ENCODE results near the gene XXYLT1. TPM values are rescaled to one million over a fixed set of nuclear protein-coding genes. Genes with fewer than 3 reads are reported as not detected.

XXYLT1 gene
- total RNA-seq, 4 donors from 2014 or later, result 14.1 to 23.7 (median 15.4) TPM

DNA sequence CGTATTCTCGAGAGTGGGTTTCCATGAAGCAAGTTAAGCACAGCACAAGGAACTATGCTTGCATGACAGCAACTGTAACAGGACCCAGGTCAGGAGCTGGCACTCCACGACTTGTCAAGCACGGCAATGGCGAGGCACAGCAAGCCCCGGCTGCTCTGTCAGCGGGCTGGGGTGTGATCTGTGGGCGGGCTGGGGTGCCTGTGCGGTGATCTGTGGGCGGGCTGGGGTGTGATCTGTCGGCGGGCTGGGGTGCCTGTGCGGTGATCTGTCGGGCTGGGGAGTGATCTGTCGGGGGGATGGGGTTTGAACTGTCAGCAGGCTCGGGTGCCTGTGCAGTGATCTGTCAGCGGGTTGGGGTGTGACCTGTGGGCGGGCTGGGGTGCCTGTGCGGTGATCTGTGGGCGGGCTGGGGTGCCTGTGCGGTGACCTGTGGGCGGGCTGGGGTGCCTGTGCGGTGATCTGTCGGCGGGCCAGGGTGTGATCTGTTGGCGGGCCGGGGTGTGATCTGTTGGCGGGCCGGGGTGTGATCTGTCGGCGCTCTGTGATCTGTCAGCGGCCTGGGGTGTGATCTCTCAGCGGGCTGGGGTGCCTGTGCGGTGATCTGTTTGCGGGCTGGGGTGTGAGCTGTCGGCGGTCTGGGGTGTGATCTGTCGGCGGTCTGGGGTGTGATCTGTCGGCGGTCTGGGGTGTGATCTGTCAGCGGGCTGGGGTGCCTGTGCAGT lies 205.7 kb downstream of the XXYLT1 start:
- Histone ChIP-seq H3K27me3 (no peaks in the 10 kb centered on the region), H3K9me3 (no peaks in the 10 kb centered on the region)
- DNase-seq, result no peak

DNA sequence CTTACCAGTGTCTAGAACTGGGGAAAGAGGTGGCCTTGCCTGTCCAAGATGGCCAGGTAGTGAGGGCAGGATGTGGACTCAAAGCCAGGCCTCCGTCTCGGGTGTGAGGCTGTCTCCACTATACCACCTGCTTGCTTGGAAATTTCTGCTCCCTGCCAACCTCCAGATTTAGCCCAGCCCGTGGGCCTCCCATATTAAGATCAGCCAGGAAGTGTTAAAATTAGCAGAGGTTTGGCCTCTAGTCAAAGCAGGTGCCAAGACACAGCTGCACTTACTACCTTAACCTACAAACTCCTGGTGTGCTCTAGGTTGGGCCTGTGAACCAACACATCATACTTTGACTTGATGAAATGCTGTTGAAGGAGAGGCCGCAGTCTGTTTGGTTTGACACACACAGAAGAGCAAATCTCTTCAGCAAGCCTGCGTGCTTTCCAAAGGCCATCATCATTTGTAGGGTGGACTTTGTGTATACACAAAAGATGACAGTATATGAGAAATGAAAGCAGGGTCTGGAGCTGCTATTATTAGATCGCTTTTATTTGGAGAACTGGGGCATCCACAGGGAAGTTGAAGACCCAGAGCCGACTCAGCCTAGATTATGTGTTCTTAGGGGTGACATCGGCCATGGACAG lies 206.5 kb downstream of the XXYLT1 start:
- H3K4me3 ChIP-seq, result no peak overlapping the region
- H3K27ac ChIP-seq, result peak overlapping the region in 3 of 4 donors; percentile 21 to 55 (median 32)
- no peak for TF ChIP-seq POLR2A (IDR thresholded peaks at IDR 0.05)
- TF ChIP-seq, protein P1, sequence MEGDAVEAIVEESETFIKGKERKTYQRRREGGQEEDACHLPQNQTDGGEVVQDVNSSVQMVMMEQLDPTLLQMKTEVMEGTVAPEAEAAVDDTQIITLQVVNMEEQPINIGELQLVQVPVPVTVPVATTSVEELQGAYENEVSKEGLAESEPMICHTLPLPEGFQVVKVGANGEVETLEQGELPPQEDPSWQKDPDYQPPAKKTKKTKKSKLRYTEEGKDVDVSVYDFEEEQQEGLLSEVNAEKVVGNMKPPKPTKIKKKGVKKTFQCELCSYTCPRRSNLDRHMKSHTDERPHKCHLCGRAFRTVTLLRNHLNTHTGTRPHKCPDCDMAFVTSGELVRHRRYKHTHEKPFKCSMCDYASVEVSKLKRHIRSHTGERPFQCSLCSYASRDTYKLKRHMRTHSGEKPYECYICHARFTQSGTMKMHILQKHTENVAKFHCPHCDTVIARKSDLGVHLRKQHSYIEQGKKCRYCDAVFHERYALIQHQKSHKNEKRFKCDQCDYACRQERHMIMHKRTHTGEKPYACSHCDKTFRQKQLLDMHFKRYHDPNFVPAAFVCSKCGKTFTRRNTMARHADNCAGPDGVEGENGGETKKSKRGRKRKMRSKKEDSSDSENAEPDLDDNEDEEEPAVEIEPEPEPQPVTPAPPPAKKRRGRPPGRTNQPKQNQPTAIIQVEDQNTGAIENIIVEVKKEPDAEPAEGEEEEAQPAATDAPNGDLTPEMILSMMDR (IDR thresholded peaks at IDR 0.05), result no peak
- DNase-seq, result no peak
- peaks cover 0 to 21% (median 3%) of the 10 kb centered on the region in 3 donors for H3K4me1 ChIP-seq
- H3K36me3 ChIP-seq, result peaks cover 0 to 10% (median 5%) of the 10 kb centered on the region in 3 donors
- no peaks in the 10 kb centered on the region for H3K9me3 ChIP-seq
- no peaks in the 10 kb centered on the region for H3K27me3 ChIP-seq
- 49 to 61% methylated on average over 7 to 8 of the region's 8 CpGs for WGBS, 2 donors
- intact Hi-C loops (cut with DNase I), result no loop called here

More for the DNA sequence above, 205.7 kb downstream of the XXYLT1 start:
- H3K4me1 ChIP-seq, result peaks cover 0 to 21% (median 3%) of the 10 kb centered on the region in 3 donors
- H3K4me3 ChIP-seq, result no peak overlapping the region
- TF ChIP-seq POLR2A (IDR thresholded peaks at IDR 0.05), result no peak
- TF ChIP-seq, protein P1 (IDR thresholded peaks at IDR 0.05), result no peak
- WGBS, 2 donors, result 52 to 57% methylated on average over 6 to 8 of the region's 42 CpGs
- intact Hi-C loops (cut with DNase I), result no loop called here
- H3K27ac ChIP-seq, result no peak overlapping the region
- peaks cover 0 to 18% (median 9%) of the 10 kb centered on the region in 3 donors for H3K36me3 ChIP-seq

DNA sequence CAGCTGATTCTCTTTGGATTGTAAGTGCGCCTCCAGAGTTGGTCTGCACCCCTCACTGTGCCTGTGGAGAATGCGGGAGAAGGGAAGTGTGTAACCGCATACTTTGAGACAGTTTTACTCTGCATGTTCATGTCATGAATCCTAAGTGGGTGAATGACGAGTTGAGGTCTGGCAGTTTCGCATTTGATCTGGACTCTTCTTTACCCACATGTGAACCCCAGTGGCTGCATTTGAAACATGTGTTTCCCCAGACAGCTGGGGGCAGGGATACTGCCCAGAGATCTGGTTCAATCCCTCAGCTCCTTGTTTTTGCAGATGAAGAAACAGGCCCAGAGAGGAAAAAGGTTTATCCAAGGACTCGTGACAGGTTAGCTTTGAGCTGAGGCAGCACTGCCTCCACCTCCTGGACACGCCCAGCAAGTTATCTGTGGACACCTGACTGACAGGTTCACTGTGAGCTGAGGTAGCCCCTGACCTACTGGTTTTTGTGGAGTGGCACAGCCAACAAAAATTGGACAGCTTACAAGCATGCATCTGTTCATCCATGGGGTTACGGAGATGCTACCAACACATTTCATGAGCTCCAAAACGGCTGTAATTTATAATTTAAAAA lies 207.3 kb downstream of the XXYLT1 start:
- H3K27me3 ChIP-seq, result no peaks in the 10 kb centered on the region
- no peak overlapping the region for H3K4me3 ChIP-seq
- H3K4me1 ChIP-seq, result peaks cover 0 to 21% (median 3%) of the 10 kb centered on the region in 3 donors
- intact Hi-C loops (cut with DNase I), result no loop called here
- TF ChIP-seq, protein P1 (IDR thresholded peaks at IDR 0.05), result peak in 1 of 6 experiments; percentile 14
- no peak for TF ChIP-seq POLR2A (IDR thresholded peaks at IDR 0.05)
- DNase-seq, result no peak
- peak overlapping the region in 2 of 4 donors; percentile 32 to 55 for H3K27ac ChIP-seq
- H3K9me3 ChIP-seq, result no peaks in the 10 kb centered on the region
- WGBS, 2 donors, result 80 to 92% methylated on average over 7 to 9 of the region's 9 CpGs
- peaks cover 0 to 3% (median under 1%) of the 10 kb centered on the region in 3 donors for H3K36me3 ChIP-seq

DNA sequence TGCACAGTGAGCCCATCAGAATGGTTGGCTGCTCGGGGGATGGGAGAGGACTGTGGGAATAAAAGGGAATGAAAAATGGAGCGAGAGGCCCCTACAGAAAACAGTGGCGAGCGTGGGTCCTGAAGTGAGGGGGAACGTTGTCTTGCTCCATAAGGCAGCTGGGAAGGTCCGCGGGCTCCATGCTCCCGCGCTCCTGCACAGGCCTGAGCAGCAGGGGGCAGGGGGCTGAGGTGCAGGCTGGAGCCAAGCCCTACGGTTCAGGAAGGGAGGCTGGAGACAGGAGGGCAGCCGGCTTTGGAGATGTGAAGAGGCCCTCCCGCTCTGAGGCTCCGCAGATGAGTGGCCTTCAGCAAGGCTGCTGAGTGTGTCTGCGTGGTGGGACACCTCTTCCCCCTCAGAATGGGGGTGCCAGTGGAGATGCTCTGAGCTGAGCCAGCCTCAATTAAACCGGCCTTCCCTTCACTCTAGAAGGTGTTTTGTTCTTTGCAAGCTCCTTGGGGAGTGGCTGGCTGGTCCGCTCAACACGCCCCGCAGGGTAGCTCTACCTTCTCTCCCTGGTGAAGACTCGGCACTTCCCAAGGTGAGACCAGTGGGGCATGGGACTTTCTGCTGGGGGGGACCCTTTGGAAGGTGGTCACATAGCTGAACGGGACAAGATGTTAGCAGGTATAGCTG lies 208.0 kb downstream of the XXYLT1 start:
- Histone ChIP-seq H3K4me1 (peaks cover 0 to 21% (median 3%) of the 10 kb centered on the region in 3 donors), H3K4me3 (no peak overlapping the region), H3K36me3 (no peaks in the 10 kb centered on the region), H3K27ac (no peak overlapping the region), H3K27me3 (no peaks in the 10 kb centered on the region), H3K9me3 (no peaks in the 10 kb centered on the region)
- TF ChIP-seq, protein P1 (IDR thresholded peaks at IDR 0.05), result no peak
- TF ChIP-seq POLR2A (IDR thresholded peaks at IDR 0.05), result no peak
- WGBS, 2 donors, result 89 to 93% methylated on average over 10 to 11 of the region's 20 CpGs
- intact Hi-C loops (cut with DNase I), result no loop called here
- no peak for DNase-seq
